Transverse colon (tissue), 4 donors: ENCODE results near the gene CNTRL. TPM values are rescaled to one million over a fixed set of nuclear protein-coding genes. Genes with fewer than 3 reads are reported as not detected.

ENCODE experiments used
- DNase-seq: peaks from one replicate; pipeline ENCODE4 v3.0.0-alpha.2; 2019
- H3K27ac ChIP-seq, 4 donors: fragments of 200-600 bp; sonication (generic); 2 replicates each; pipeline ENCODE4 v1.5.1; 2016 to 2018; ENCODE audit warnings: inconsistent platforms in 4 of 4
- H3K27me3 ChIP-seq: fragments of 200-600 bp; sonication (generic); 2 replicates; pipeline ENCODE4 v1.5.1; 2017; ENCODE audit warnings: inconsistent platforms
- H3K36me3 ChIP-seq, 4 donors: fragments of 200-600 bp; sonication (generic); 2 replicates each; pipeline ENCODE4 v1.5.1; 2017 to 2019; ENCODE audit warnings: inconsistent platforms in 4 of 4
- H3K4me1 ChIP-seq, 4 donors: fragments of 200-600 bp; sonication (generic); 2 replicates each; pipeline ENCODE4 v1.5.1; 2017 to 2020; ENCODE audit warnings: inconsistent platforms in 4 of 4
- H3K4me3 ChIP-seq, 4 donors: fragments of 200-600 bp; sonication (generic); 1 replicate in 1 of 4; 2 replicates in 3 of 4; pipeline versions ENCODE4 v1.5.1 to v1.6.1; 2017 to 2019; ENCODE audit warnings: inconsistent platforms in 4 of 4
- H3K9me3 ChIP-seq, 2 donors: fragments of 200-600 bp; sonication (generic); 2 replicates each; pipeline ENCODE4 v1.5.1; 2017 to 2019; ENCODE audit warnings: inconsistent platforms in 2 of 2
- CTCF ChIP-seq, 5 experiments: fragments of 200-600 bp in 3 of 5; fragments of 450-650 bp in 2 of 5; sonication (generic) in 3 of 5; IDR thresholded peaks; 1 replicate in 2 of 5; 2 replicates in 3 of 5; pipeline ENCODE4 v1.5.1; 2016 to 2017; ENCODE audit warnings: antibody characterized with exemption in 5 of 5, inconsistent platforms in 3 of 5, mild to moderate bottlenecking in 2 of 5, moderate library complexity in 1 of 5
- EP300 ChIP-seq: sonication (generic); formaldehyde crosslinking; IDR thresholded peaks from one replicate; pipeline ENCODE4 v1.6.1; 2017; ENCODE audit warnings: antibody characterized with exemption, low read depth
- POLR2A ChIP-seq: fragments of 450-650 bp; IDR thresholded peaks from one replicate; pipeline ENCODE4 v1.6.1; 2016; ENCODE audit warnings: antibody characterized with exemption, mild to moderate bottlenecking, moderate library complexity
- POLR2AphosphoS5 ChIP-seq, 3 donors: sonication (generic); formaldehyde crosslinking; IDR thresholded peaks; one replicate each; pipeline ENCODE4 v1.6.1; 2016; ENCODE audit warnings: antibody characterized with exemption in 3 of 3
- WGBS, 2 donors: methylation state at CpG; one replicate each; pipeline ENCODE4 v1.1.5; 2018; ENCODE audit warnings: low coverage in 1 of 2; 5-methylcytosine and 5-hydroxymethylcytosine counted together
- in situ Hi-C, 4 donors: fragments of 200-750 bp; cut with MboI; loops; one replicate each; pipeline versions ENCODE4 v1.15.0 to v1.15.1; 2017; ENCODE audit warnings: low sequenced_read_pairs in 3 of 4, low pct_ligation_motif_present in 1 of 4, low pct_unique_long_range_greater_than_20kb in 1 of 4
- intact Hi-C: fragments of 100-400 bp; cut with DNase I; formaldehyde crosslinking; loops from one replicate; pipeline ENCODE4 v1.15.1; 2023; ENCODE audit warnings: low total_unique reads
- total RNA-seq, 4 donors: library from RNA; depleted of rRNA; stranded (reverse); fragments of >200 nt; gene quantifications; one replicate each; pipeline ENCODE4 v1.1.0, GENCODE V29; 2016

The CNTRL gene
- total RNA-seq, 4 donors from 2014 or later: 6.0 to 21.3 (median 11.2) TPM

- DNase-seq: no peak
- Histone ChIP-seq H3K9me3 (no peaks in the 10 kb centered on the region), H3K36me3 (no peaks in the 10 kb centered on the region), H3K27ac (no peak overlapping the region), H3K4me3 (no peak overlapping the region), H3K27me3 (no peaks in the 10 kb centered on the region), H3K4me1 (peaks cover 5 to 16% (median 9%) of the 10 kb centered on the region in 4 donors)
- in situ Hi-C loops: loop anchor here in 2 of 4 donors (25.0 kb wide), 1 partner anchor 108 kb away; no protein-coding TSS in a partner anchor
- TF ChIP-seq EP300 (no peak), CTCF (IDR thresholded peaks at IDR 0.05) (no peak), POLR2A (no peak), POLR2AphosphoS5 (IDR thresholded peaks at IDR 0.05) (no peak)
- intact Hi-C loops: no loop called here
Measured at GRCh38 chr9:121204611-121205010, 129.9 kb downstream of the CNTRL start.

GRCh38 chr9:121206516-121207370 is 132.0 kb downstream of the CNTRL start:
- no peak overlapping the region for H3K4me3 ChIP-seq
- H3K4me1 ChIP-seq: peaks cover 0 to 5% (median 0%) of the 10 kb centered on the region in 4 donors
- in situ Hi-C loops (loop anchor here in 2 of 4 donors (25.0 kb wide), 1 partner anchor 106 kb away; no protein-coding TSS in a partner anchor), intact Hi-C loops (no loop called here)
- no peak for DNase-seq
- no peaks in the 10 kb centered on the region for H3K27me3 ChIP-seq
- H3K9me3 ChIP-seq: no peaks in the 10 kb centered on the region
- H3K36me3 ChIP-seq: no peaks in the 10 kb centered on the region
- no peak overlapping the region for H3K27ac ChIP-seq
- WGBS, 2 donors: 76 to 79% methylated on average over 8 of the region's 8 CpGs
- TF ChIP-seq POLR2AphosphoS5 (IDR thresholded peaks at IDR 0.05) (no peak), EP300 (no peak)

- Histone ChIP-seq H3K4me3 (no peak overlapping the region), H3K4me1 (peaks cover 0 to under 1% (median 0%) of the 10 kb centered on the region in 4 donors), H3K9me3 (no peaks in the 10 kb centered on the region), H3K36me3 (no peaks in the 10 kb centered on the region), H3K27ac (no peak overlapping the region), H3K27me3 (no peaks in the 10 kb centered on the region)
- intact Hi-C loops (no loop called here), in situ Hi-C loops (loop anchor here in 2 of 4 donors (25.0 kb wide), 1 partner anchor 105 kb away; no protein-coding TSS in a partner anchor)
- no peak for DNase-seq
- WGBS, 2 donors: 72 to 100% methylated on average over 1 to 2 of the region's 2 CpGs
- TF ChIP-seq EP300 (no peak), POLR2AphosphoS5 (IDR thresholded peaks at IDR 0.05) (no peak), CTCF (IDR thresholded peaks at IDR 0.05) (no peak), POLR2A (no peak)
Measured at GRCh38 chr9:121207371-121207940, 132.7 kb downstream of the CNTRL start.

GRCh38 chr9:121210536-121210935 is 135.8 kb downstream of the CNTRL start:
- in situ Hi-C loops: loop anchor here (10.0 to 25.0 kb wide), 3 partner anchors 94 to 184 kb away; no protein-coding TSS in a partner anchor
- no peak for TF ChIP-seq CTCF (IDR thresholded peaks at IDR 0.05)
- TF ChIP-seq POLR2AphosphoS5 (IDR thresholded peaks at IDR 0.05): no peak
- TF ChIP-seq POLR2A: no peak
- TF ChIP-seq EP300: no peak

More at GRCh38 chr9:121210536-121210935, 135.8 kb downstream of the CNTRL start:
- no peaks in the 10 kb centered on the region for H3K36me3 ChIP-seq
- H3K4me3 ChIP-seq: no peak overlapping the region
- 78% methylated on average over 5 of the region's 5 CpGs; no CpG with 5 or more reads in 1 of the 2 donors for WGBS, 2 donors
- H3K27me3 ChIP-seq: no peaks in the 10 kb centered on the region
- H3K9me3 ChIP-seq: no peaks in the 10 kb centered on the region
- no peak for DNase-seq
- H3K27ac ChIP-seq: no peak overlapping the region
- intact Hi-C loops: loop anchor here (5.0 kb wide), 1 partner anchor 167 kb away; no protein-coding TSS in a partner anchor
- H3K4me1 ChIP-seq: peaks cover 0 to 9% (median 6%) of the 10 kb centered on the region in 4 donors
